ENCODE data around the gene PDE1C.

DNA sequence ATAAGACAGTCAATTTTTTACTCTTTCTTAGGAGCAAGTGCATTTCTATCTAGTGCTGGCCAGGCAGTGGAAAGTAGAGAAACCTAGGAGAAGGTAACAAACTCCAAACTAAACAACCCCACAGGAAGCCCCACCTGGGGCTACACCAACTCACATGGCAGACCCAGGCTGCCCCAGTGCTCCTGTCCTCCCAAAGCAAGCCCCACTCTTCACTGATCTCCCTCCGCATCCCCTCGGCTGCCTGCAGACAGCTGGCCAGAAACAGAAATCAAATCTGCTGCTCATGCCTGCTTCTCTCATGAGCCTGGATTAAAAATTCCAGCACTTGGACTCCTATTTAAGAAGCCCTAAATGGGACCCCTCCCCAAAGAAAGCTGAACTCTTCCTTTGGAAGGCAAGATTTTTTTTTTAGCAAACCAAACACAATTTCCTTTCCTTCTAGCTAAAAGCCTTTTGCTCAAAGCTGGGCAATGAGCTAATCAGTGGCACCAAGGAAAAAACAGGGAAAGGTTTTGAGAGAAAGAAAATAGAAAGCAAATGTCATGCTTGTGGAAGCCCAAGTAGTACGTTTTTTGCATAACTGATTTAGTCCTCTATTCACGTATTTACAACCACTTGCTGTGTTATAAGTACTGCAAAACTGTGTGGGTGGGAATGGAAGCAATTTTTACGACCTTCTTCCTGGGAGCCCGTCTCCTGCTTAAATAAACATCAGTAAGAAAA is 10.8 kb downstream of the PDE1C start:
- TF ChIP-seq, protein P1, sequence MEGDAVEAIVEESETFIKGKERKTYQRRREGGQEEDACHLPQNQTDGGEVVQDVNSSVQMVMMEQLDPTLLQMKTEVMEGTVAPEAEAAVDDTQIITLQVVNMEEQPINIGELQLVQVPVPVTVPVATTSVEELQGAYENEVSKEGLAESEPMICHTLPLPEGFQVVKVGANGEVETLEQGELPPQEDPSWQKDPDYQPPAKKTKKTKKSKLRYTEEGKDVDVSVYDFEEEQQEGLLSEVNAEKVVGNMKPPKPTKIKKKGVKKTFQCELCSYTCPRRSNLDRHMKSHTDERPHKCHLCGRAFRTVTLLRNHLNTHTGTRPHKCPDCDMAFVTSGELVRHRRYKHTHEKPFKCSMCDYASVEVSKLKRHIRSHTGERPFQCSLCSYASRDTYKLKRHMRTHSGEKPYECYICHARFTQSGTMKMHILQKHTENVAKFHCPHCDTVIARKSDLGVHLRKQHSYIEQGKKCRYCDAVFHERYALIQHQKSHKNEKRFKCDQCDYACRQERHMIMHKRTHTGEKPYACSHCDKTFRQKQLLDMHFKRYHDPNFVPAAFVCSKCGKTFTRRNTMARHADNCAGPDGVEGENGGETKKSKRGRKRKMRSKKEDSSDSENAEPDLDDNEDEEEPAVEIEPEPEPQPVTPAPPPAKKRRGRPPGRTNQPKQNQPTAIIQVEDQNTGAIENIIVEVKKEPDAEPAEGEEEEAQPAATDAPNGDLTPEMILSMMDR (conservative IDR thresholded peaks at IDR 0.05; ENCODE audit: low read depth, low read length) = no peak
- TF ChIP-seq POLR2A (IDR thresholded peaks at IDR 0.05; ENCODE audit: low read depth, low read length) (no peak), MAFK (IDR thresholded peaks at IDR 0.05; ENCODE audit: low read depth, low read length) (no peak), MAZ (IDR thresholded peaks at IDR 0.05; ENCODE audit: borderline replicate concordance, low read depth, low read length) (no peak), SMC3 (IDR thresholded peaks at IDR 0.05; ENCODE audit: low read depth, low read length) (no peak), CEBPB (IDR thresholded peaks at IDR 0.05; ENCODE audit: low read depth, low read length) (no peak), RAD21 (IDR thresholded peaks at IDR 0.05; ENCODE audit: low read length) (no peak), MXI1 (IDR thresholded peaks at IDR 0.05; ENCODE audit: borderline replicate concordance, low read depth, low read length) (no peak), RCOR1 (IDR thresholded peaks at IDR 0.05; ENCODE audit: insufficient replicate concordance, low read length) (no peak)
- TF ChIP-seq, protein P2, sequence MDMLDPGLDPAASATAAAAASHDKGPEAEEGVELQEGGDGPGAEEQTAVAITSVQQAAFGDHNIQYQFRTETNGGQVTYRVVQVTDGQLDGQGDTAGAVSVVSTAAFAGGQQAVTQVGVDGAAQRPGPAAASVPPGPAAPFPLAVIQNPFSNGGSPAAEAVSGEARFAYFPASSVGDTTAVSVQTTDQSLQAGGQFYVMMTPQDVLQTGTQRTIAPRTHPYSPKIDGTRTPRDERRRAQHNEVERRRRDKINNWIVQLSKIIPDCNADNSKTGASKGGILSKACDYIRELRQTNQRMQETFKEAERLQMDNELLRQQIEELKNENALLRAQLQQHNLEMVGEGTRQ (IDR thresholded peaks at IDR 0.05; ENCODE audit: low read depth, low read length) = no peak

Measured in IMR-90 (cell line).